Nephron progenitor cell (in vitro differentiated cells): ENCODE data around the gene OR12D1.
A peak's percentile ranks its signal among the peaks of the same experiment; 100 is the strongest.

Experiments used
- DNase-seq: peaks from one replicate; pipeline ENCODE4 v3.0.0; 2021
- H3K27ac Mint-ChIP-seq: 2 replicates; pipeline ENCODE4 v1.8.0; 2021; ENCODE audit warnings: mild to moderate bottlenecking, moderate library complexity, mixed read lengths
- H3K27me3 Mint-ChIP-seq: 2 replicates; pipeline ENCODE4 v1.8.0; 2021; ENCODE audit warnings: mild to moderate bottlenecking, low read depth, mixed read lengths; ENCODE audit not compliant: poor library complexity
- H3K36me3 Mint-ChIP-seq: 2 replicates; pipeline ENCODE4 v1.8.0; 2021; ENCODE audit warnings: low read depth, mixed read lengths
- H3K4me1 Mint-ChIP-seq: 2 replicates; pipeline ENCODE4 v1.8.0; 2021; ENCODE audit warnings: mixed read lengths
- H3K4me3 Mint-ChIP-seq: 2 replicates; pipeline ENCODE4 v1.8.0; 2021; ENCODE audit warnings: mild to moderate bottlenecking, moderate library complexity, mixed read lengths
- H3K9me3 Mint-ChIP-seq: 2 replicates; pipeline ENCODE4 v1.8.0; 2021; ENCODE audit warnings: mild to moderate bottlenecking, moderate library complexity, mixed read lengths
- TF ChIP-seq, protein P1 (sequence below): fragments of 200-600 bp; sonication (generic); IDR thresholded peaks from 2 replicates; pipeline ENCODE4 v1.5.0; 2021; ENCODE audit warnings: antibody characterized with exemption

The OR12D1 gene

DNA sequence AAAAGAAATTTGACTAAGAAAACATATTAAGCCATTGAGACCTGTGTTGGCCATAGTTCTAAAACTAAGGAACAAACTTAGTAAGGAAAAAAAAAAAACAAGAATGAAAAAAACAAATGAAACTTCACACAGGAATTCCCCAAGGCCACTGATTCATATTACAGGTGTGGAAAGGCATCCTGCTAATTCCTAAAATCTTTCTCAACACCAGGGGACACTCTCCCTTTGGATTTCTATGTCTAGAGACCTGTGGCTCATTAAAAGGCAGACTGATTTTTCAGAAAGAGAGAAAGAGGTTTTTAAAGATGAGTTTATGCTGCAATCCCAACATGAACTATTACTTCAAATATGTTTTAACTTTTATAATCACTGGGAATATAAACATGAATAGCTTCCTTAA, at the start of gene OR12D1:
OR12D1 (plus strand) TSS at position 341 of the 400 bp plus-strand sequence.
- Mint-ChIP-seq H3K27me3 (peaks cover 8% of the 10 kb centered on the region), H3K4me3 (no peak within 1 kb of the TSS), H3K27ac (no peak within 1 kb of the TSS), H3K4me1 (no peaks in the 10 kb centered on the region), H3K9me3 (peaks cover 28% of the 10 kb centered on the region), H3K36me3 (peaks cover 9% of the 10 kb centered on the region)
- DNase-seq = no peak
- TF ChIP-seq, protein P1, sequence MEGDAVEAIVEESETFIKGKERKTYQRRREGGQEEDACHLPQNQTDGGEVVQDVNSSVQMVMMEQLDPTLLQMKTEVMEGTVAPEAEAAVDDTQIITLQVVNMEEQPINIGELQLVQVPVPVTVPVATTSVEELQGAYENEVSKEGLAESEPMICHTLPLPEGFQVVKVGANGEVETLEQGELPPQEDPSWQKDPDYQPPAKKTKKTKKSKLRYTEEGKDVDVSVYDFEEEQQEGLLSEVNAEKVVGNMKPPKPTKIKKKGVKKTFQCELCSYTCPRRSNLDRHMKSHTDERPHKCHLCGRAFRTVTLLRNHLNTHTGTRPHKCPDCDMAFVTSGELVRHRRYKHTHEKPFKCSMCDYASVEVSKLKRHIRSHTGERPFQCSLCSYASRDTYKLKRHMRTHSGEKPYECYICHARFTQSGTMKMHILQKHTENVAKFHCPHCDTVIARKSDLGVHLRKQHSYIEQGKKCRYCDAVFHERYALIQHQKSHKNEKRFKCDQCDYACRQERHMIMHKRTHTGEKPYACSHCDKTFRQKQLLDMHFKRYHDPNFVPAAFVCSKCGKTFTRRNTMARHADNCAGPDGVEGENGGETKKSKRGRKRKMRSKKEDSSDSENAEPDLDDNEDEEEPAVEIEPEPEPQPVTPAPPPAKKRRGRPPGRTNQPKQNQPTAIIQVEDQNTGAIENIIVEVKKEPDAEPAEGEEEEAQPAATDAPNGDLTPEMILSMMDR = no peak

DNA sequence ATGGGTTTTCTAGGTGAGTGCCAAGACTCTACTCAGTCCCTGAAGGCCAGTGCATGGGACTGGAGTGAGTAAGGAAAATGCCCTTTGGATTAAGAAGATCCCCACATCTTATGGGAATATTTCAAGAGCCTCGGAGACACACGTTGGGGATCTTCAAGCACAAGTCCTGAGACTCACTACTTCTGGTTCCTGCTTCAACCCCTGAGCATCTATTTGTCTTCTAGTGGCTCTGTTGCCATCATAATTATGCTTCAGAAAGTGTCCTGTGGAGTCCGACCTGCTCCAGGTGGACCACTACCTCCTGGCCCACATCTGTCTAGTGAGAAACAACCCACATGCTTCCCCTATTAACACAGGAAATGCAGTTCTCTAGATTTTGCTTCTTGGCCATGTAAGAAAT, 46.0 kb upstream of the OR12D1 start, which contains the start of gene OR5V1:
OR5V1 (minus strand) TSS at position 101 of the 400 bp plus-strand sequence. CDS start 12,670 bp downstream, outside the sequence.
- Mint-ChIP-seq H3K36me3 (no peaks in the 10 kb centered on the region), H3K9me3 (peaks cover 13% of the 10 kb centered on the region), H3K27ac (no peak within 1 kb of the TSS), H3K4me3 (no peak within 1 kb of the TSS), H3K27me3 (no peaks in the 10 kb centered on the region), H3K4me1 (no peaks in the 10 kb centered on the region)
- no peak for DNase-seq
- TF ChIP-seq, protein P1 = no peak

DNA sequence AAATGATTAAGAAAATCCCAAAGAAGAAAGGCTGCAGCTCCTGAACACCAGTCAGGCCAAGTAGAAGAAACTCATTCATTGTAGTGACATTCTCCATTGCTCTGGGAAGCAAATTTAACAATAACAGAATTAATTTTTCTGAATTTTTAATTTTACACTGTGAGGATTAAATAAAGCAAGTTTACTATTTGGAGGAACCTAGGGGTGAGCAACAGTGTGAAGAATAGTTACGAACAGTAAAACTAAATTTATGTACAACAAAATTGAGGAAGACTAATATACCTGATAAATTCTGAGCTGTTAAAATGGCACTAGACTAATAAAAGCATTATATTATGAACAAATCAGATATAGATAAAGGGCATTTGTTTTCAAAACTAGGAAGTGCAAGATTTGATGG, 39.5 kb upstream of the OR12D1 start, which contains the start of gene OR12D3:
OR12D3 (minus strand) TSS at position 101 of the 400 bp plus-strand sequence; CDS start at position 97, 4 bp downstream.
- no peak for DNase-seq
- TF ChIP-seq, protein P1 = no peak
- Mint-ChIP-seq H3K27me3 (no peaks in the 10 kb centered on the region), H3K27ac (peak within 1 kb of the TSS; percentile 37), H3K4me1 (no peaks in the 10 kb centered on the region), H3K9me3 (no peaks in the 10 kb centered on the region), H3K4me3 (no peak within 1 kb of the TSS), H3K36me3 (no peaks in the 10 kb centered on the region)

DNA sequence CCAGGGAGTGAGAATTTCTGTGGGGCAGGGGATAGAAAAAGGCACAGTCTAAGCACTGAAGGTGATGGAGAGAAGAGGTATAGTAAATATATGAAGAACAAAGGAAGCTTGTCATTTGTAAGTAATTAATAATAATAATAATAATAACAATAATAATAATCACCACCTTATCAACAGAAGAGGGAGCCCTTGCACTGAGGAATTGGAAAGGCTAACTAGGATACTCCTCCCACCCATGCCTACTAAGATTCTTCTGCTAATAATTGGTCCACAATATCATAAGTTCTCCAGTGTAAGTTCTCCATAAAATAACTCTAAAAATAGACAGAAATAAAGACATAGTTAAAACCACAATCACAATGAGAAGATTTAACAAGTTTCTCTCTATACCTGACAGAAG, 38.7 kb upstream of the OR12D1 start:
- Mint-ChIP-seq H3K27me3 (no peaks in the 10 kb centered on the region), H3K4me3 (no peak overlapping the region), H3K9me3 (no peaks in the 10 kb centered on the region), H3K36me3 (no peaks in the 10 kb centered on the region), H3K27ac (peak overlapping the region; percentile 37), H3K4me1 (no peaks in the 10 kb centered on the region)
- DNase-seq = no peak
- TF ChIP-seq, protein P1 = no peak

DNA sequence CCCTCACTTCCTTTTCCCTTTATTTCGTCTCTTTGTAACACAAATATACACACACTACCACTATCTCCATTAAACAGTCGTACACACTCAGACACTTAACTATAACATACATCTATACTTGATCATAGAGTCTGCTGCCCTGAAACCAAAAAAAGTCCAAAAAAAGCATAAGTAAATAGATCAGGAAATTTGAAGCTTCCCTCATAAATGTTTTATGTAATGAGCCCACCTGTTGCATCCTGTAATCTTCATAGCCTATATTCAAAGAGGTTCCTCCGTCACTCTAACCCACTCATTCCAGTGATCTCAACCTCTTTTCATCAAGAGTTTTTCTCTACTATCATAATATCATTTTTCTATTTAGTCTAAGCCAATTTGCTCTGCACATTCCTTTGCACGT, 26.2 kb upstream of the OR12D1 start:
- Mint-ChIP-seq H3K27ac (no peak overlapping the region), H3K4me3 (no peak overlapping the region), H3K27me3 (peaks cover 9% of the 10 kb centered on the region), H3K36me3 (no peaks in the 10 kb centered on the region), H3K4me1 (no peaks in the 10 kb centered on the region), H3K9me3 (no peaks in the 10 kb centered on the region)
- no peak for DNase-seq
- TF ChIP-seq, protein P1 = no peak

DNA sequence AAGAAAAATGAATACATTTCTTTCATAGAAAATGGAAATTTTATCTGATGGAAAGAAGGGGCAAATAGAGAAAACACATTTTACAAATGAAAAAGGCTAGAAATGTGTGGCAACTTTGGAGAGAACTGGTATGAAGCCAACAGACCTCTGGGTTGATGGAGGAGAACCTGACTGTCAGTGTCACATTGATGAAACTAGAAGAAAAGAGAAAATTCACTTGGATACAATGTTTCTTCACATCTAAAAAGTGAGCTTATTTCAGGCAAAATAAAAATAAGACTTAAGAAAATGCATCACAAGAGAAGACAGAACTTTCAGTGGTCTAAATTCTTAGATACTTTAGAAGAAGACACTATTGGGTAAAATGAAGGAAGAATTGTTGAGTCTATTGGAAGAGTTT, 19.4 kb upstream of the OR12D1 start, which contains the start of gene OR12D2:
OR12D2 (plus strand) TSS at position 301 of the 400 bp plus-strand sequence. CDS start 1,069 bp downstream, outside the sequence.
- Mint-ChIP-seq H3K27ac (no peak within 1 kb of the TSS), H3K36me3 (no peaks in the 10 kb centered on the region), H3K27me3 (peaks cover 8% of the 10 kb centered on the region), H3K9me3 (no peaks in the 10 kb centered on the region), H3K4me3 (no peak within 1 kb of the TSS), H3K4me1 (no peaks in the 10 kb centered on the region)
- no peak for DNase-seq
- TF ChIP-seq, protein P1 = no peak
